ENCODE data around the gene CTSO. TPM values are rescaled to one million over a fixed set of nuclear protein-coding genes. Genes with fewer than 3 reads are reported as not detected.

CTSO gene
- total RNA-seq, 1 donor from 2014 or later = 28.1 TPM

DNA sequence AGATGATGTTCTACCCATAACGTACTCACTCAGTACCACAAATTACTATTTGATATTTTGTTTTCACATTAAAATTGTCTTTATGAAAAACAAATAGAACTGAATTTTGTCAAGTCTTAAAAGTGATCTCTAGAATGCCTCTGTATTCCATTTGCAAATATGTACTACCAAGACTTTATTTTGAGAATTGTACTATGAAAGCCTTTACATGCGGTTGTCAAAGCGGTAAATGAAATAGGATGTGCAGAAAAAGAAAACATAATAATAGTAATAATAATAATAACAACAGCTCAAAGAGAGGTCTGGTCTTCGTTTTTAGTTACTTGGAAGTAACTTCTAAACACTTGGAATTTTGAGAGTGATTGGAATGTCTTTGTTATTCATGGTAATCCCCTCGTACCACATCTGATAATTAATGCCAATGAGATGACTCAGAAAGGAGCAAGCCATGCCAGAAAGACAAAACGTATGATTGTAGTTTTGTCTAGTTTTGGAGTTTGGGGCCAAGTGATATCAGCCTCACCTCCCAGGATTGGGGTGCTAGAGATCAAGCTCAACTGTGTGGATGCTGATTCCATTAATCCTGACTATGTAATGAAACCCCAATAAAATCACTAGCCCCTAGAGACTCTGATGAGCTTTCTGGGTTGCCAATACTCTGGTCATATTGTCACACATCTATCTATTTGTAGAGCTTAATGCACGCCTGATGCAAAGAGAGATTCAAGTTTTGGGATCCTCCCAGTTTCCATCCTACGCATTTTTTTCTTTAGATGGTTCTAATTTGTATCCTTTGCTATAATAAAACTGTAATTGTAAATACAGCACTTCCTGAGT is 20.2 kb upstream of the CTSO start:
- H3K9me3 ChIP-seq = no peaks in the 10 kb centered on the region
- H3K27me3 ChIP-seq (ENCODE audit: low read depth) = no peaks in the 10 kb centered on the region
- H3K27ac ChIP-seq = no peak overlapping the region
- DNase-seq (no peak), ATAC-seq (no peak)
- no peaks in the 10 kb centered on the region for H3K4me1 ChIP-seq
- H3K36me3 ChIP-seq = no peaks in the 10 kb centered on the region
- no peak overlapping the region for H3K4me3 ChIP-seq
- intact Hi-C loops (cut with DNase I) = no loop called here
- TF ChIP-seq, protein P1, sequence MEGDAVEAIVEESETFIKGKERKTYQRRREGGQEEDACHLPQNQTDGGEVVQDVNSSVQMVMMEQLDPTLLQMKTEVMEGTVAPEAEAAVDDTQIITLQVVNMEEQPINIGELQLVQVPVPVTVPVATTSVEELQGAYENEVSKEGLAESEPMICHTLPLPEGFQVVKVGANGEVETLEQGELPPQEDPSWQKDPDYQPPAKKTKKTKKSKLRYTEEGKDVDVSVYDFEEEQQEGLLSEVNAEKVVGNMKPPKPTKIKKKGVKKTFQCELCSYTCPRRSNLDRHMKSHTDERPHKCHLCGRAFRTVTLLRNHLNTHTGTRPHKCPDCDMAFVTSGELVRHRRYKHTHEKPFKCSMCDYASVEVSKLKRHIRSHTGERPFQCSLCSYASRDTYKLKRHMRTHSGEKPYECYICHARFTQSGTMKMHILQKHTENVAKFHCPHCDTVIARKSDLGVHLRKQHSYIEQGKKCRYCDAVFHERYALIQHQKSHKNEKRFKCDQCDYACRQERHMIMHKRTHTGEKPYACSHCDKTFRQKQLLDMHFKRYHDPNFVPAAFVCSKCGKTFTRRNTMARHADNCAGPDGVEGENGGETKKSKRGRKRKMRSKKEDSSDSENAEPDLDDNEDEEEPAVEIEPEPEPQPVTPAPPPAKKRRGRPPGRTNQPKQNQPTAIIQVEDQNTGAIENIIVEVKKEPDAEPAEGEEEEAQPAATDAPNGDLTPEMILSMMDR (IDR thresholded peaks at IDR 0.05) = no peak

DNA sequence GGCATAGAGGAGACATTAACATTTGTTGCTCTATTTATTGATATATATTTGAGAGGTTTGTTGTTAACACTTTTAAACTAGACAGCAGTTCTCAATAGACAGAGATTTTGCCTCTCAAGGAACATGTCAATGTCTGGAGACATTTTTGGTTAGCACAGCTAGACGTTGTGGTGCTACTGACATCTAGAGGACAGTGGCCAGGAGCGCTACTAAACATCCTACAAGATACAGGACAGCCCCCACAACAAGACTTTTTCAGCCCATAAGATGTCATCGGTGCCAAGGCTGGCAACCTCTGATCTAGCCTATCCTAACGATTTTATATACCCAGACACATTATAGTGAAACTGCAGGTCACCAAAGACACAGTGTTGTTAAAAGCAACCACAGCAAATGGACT is 18.4 kb upstream of the CTSO start:
- Histone ChIP-seq H3K36me3 (no peaks in the 10 kb centered on the region), H3K27me3 (ENCODE audit: low read depth) (no peaks in the 10 kb centered on the region), H3K9me3 (no peaks in the 10 kb centered on the region), H3K4me1 (no peaks in the 10 kb centered on the region), H3K27ac (no peak overlapping the region), H3K4me3 (no peak overlapping the region)
- intact Hi-C loops (cut with DNase I) = no loop called here
- TF ChIP-seq, protein P1 (IDR thresholded peaks at IDR 0.05) = peak; percentile 15
- no peak for DNase-seq
- peak in 1 of 2 donors; percentile 32 for ATAC-seq

DNA sequence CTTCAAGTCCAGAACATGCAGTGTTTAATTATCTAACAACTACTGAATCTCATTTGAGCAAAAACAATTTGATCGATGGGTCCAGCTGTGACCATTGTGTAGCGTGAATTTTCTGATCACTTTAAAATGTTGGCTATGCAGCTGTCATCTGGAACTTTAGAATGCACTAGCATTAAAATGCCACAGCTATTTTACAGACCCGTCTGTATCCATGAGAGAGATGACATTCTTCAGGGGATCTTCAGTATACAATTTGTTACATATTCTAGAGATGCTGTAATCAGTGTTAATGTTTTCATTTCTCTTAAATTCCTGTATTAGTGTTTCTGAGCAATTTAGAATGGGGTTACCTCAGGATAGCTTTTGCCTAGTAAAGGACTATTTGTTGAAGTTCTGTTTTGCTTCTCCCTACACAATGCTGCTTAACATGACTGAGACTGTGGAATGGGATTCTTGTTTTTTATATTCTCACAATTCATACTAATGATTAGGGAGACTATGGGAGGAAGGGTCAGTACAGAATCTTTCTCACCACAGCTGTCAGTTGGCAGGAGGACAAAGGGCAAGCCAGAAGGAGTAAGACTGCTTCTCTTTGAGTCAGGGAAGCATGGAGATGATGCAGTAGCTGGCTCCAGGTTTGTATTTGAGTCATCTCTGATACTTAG is 13.2 kb upstream of the CTSO start:
- intact Hi-C loops (cut with DNase I) = no loop called here
- H3K9me3 ChIP-seq = no peaks in the 10 kb centered on the region
- no peaks in the 10 kb centered on the region for H3K4me1 ChIP-seq
- DNase-seq = no peak
- TF ChIP-seq, protein P1 (IDR thresholded peaks at IDR 0.05) = no peak
- H3K27me3 ChIP-seq (ENCODE audit: low read depth) = no peaks in the 10 kb centered on the region
- ATAC-seq = no peak
- H3K27ac ChIP-seq = no peak overlapping the region
- no peaks in the 10 kb centered on the region for H3K36me3 ChIP-seq
- no peak overlapping the region for H3K4me3 ChIP-seq

DNA sequence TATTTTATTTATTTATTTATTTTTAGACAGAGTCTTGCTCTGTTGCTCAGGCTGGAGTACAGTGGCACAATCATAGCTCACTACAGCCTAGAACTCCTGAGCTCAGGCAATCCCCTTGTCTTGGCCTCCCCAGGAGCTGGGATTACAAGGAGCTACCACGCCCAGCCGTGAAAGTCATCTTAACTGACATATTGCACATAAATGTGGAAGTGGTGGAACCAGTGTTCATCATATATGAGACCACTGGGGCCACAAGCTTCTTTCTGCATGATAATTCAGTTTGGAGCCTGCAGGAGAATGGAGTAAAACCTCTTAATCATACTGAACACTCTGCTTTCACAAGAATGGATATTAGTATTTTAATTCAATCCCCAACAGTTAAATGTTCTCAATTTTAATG is 12.5 kb upstream of the CTSO start:
- Histone ChIP-seq H3K4me1 (no peaks in the 10 kb centered on the region), H3K9me3 (no peaks in the 10 kb centered on the region), H3K36me3 (no peaks in the 10 kb centered on the region), H3K4me3 (no peak overlapping the region), H3K27ac (no peak overlapping the region), H3K27me3 (ENCODE audit: low read depth) (no peaks in the 10 kb centered on the region)
- TF ChIP-seq, protein P1 (IDR thresholded peaks at IDR 0.05) = no peak
- intact Hi-C loops (cut with DNase I) = no loop called here
- no peak for DNase-seq
- no peak for ATAC-seq

DNA sequence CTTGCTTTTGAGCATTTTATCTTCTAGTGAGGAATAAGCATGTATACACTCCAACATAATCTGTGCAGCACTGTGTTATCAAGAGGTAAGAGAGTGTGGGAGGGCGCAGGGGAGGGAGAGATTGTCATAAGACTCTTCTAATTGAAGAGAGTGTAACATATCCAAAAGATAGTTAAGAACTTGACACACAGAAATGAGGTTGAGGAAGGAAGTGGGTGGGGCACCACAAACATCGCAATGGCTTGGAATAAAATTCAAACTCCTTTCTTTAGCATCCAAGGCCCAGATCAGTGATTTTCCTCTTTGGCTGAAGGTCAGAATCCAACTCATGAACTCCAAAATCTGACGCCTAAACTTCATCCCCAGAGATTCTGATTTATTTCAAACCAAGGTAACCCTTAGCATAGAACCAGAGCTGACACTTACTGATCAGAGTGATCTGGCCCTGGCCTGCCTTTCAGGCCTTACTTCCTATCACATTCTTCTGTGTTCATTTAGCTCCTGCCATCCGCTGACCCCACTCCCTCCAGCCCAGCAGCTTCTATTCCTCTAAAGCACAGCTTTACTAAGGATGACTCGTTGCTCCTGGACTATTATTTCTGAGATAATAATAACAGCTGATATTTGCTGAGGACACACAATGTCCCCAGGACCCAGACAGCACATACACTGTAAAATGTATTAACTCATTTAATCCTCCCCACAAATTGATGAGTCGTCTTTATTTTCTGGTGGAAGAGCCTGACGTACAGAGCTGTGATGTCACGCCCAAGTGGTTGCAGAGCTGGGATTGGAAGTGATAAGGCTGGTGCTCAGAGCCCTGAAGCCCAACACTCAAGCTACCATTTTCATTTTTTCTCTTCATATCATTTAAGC is 10.6 kb upstream of the CTSO start:
- DNase-seq (no peak), ATAC-seq (no peak)
- intact Hi-C loops (cut with DNase I) = no loop called here
- Histone ChIP-seq H3K9me3 (no peaks in the 10 kb centered on the region), H3K4me3 (no peak overlapping the region), H3K36me3 (no peaks in the 10 kb centered on the region), H3K27me3 (ENCODE audit: low read depth) (no peaks in the 10 kb centered on the region), H3K4me1 (no peaks in the 10 kb centered on the region), H3K27ac (no peak overlapping the region)
- TF ChIP-seq, protein P1 (IDR thresholded peaks at IDR 0.05) = no peak

Data from lower lobe of right lung (tissue), 2 donors.